ENCODE results near the gene ASB18. TPM values are rescaled to one million over a fixed set of nuclear protein-coding genes. Genes with fewer than 3 reads are reported as not detected.
"Not testable (repeated sequence)": the region's sequence is repeated elsewhere in the genome, so short reads cannot be mapped to it uniquely, and the experiment has no call there.

Gene ASB18
- total and polyA plus RNA-seq, 8 donors = 0.05 to 0.07 (median 0.06) TPM; not detected in 5

GRCh38 chr2:236273126-236273525 is 8.9 kb upstream of the ASB18 start:
- intact Hi-C loops (cut with DNase I) = no loop called here
- Histone ChIP-seq H3K4me1 (no peaks in the 10 kb centered on the region), H3K9me3 (peaks cover 0 to 24% of the 10 kb centered on the region in 2 donors), H3K27ac (no peak overlapping the region), H3K27me3 (peaks cover 0 to 4% of the 10 kb centered on the region in 2 donors), H3K36me3 (no peaks in the 10 kb centered on the region), H3K4me3 (no peak overlapping the region)
- DNase-seq = no peak
- no peak for ATAC-seq
- TF ChIP-seq CTCF (IDR thresholded peaks at IDR 0.05) = no peak

GRCh38 chr2:236271851-236272250 is 7.6 kb upstream of the ASB18 start:
- H3K9me3 ChIP-seq = peaks cover 0 to 19% of the 10 kb centered on the region in 2 donors
- TF ChIP-seq CTCF (IDR thresholded peaks at IDR 0.05) = no peak
- intact Hi-C loops (cut with DNase I) = no loop called here
- H3K27ac ChIP-seq = no peak overlapping the region
- no peaks in the 10 kb centered on the region for H3K36me3 ChIP-seq
- H3K4me3 ChIP-seq = no peak overlapping the region
- no peak for DNase-seq
- peaks cover 0 to 7% of the 10 kb centered on the region in 2 donors for H3K27me3 ChIP-seq
- no peak for ATAC-seq
- H3K4me1 ChIP-seq = no peaks in the 10 kb centered on the region

- intact Hi-C loops (cut with DNase I); H3K4me1 ChIP-seq; H3K4me3 ChIP-seq; ATAC-seq; H3K27ac ChIP-seq; H3K36me3 ChIP-seq; DNase-seq: not testable (repeated sequence)
- peaks cover 0 to 19% of the 10 kb centered on the region in 2 donors for H3K9me3 ChIP-seq
- H3K27me3 ChIP-seq = peaks cover 0 to 23% of the 10 kb centered on the region in 2 donors
Observed at GRCh38 chr2:236269876-236270275, 5.7 kb upstream of the ASB18 start.

- Histone ChIP-seq H3K4me3 (no peak overlapping the region), H3K4me1 (no peaks in the 10 kb centered on the region), H3K27ac (no peak overlapping the region), H3K27me3 (peaks cover 0 to 33% of the 10 kb centered on the region in 2 donors), H3K9me3 (peaks cover 0 to 18% of the 10 kb centered on the region in 2 donors), H3K36me3 (no peaks in the 10 kb centered on the region)
- DNase-seq (no peak), ATAC-seq (no peak)
- intact Hi-C loops (cut with DNase I) = no loop called here
- TF ChIP-seq CTCF (IDR thresholded peaks at IDR 0.05) = no peak
Observed at GRCh38 chr2:236265675-236266074, 1.5 kb upstream of the ASB18 start.

- ATAC-seq = no peak
- H3K27ac ChIP-seq = no peak overlapping the region
- intact Hi-C loops (cut with DNase I) = no loop called here
- H3K4me1 ChIP-seq = no peaks in the 10 kb centered on the region
- H3K36me3 ChIP-seq = no peaks in the 10 kb centered on the region
- TF ChIP-seq CTCF (IDR thresholded peaks at IDR 0.05) = no peak
- H3K27me3 ChIP-seq = peaks cover 0 to 58% of the 10 kb centered on the region in 2 donors
- no peaks in the 10 kb centered on the region for H3K9me3 ChIP-seq
- DNase-seq = no peak
- no peak overlapping the region for H3K4me3 ChIP-seq
Observed at GRCh38 chr2:236262238-236262637, 2.0 kb downstream of the ASB18 start.

GRCh38 chr2:236261452-236261851 is 2.8 kb downstream of the ASB18 start:
- intact Hi-C loops (cut with DNase I) = no loop called here
- Histone ChIP-seq H3K4me1 (no peaks in the 10 kb centered on the region), H3K36me3 (no peaks in the 10 kb centered on the region), H3K27ac (no peak overlapping the region), H3K9me3 (no peaks in the 10 kb centered on the region), H3K27me3 (peaks cover 0 to 54% of the 10 kb centered on the region in 2 donors), H3K4me3 (no peak overlapping the region)
- TF ChIP-seq CTCF (IDR thresholded peaks at IDR 0.05) = no peak
- ATAC-seq (no peak), DNase-seq (no peak)
